ENCODE measurements around the gene LMOD3. TPM values are rescaled to one million over a fixed set of nuclear protein-coding genes. Genes with fewer than 3 reads are reported as not detected.

The LMOD3 gene
- total and polyA plus RNA-seq, 2 donors (not counting 1 experiment from before 2014, with no cell fraction given), result not detected

DNA sequence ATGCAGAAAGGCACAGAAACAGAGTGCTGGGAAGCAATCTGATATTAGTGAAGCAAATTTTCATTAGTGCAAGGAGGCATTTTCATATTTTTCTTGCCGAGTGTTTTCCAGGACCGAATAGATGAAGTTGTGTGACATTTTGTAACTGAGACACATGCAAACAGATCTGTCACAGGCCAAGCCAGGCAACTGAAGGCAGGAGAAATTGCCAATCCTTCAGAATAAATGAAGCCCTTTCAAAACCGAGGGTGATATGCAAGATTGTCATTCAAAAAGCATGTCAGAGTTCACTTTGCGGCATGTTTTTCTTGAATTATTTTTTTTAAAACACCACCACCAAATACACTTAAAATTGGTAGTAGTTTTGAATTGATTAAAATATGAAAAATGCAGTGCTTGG lies 6.2 kb downstream of the LMOD3 start:
- intact Hi-C loops (cut with micrococcal nuclease), result no loop called here
- WGBS (ENCODE audit: insufficient coverage), result 94% methylated on average over 2 of the region's 4 CpGs
- Histone ChIP-seq H4K20me1 (ENCODE audit: control insufficient read depth, insufficient read depth, low read length, poor library complexity, severe bottlenecking) (no peaks in the 10 kb centered on the region), H3K4me3 (ENCODE audit: control extremely low read depth in 1 of 5, extremely low read depth in 1 of 5, insufficient read depth in 1 of 5, low read depth in 2 of 5, low read length in 4 of 5) (no peak overlapping the region), H3K4me1 (ENCODE audit: control insufficient read depth in 2 of 2, insufficient read depth in 2 of 2, low read length in 2 of 2) (no peaks in the 10 kb centered on the region), H3K36me3 (replicated peaks in 1 of 2; ENCODE audit: control extremely low read depth in 1 of 2, control insufficient read depth in 1 of 2, extremely low read depth in 1 of 2, insufficient read depth in 2 of 2, low read length in 1 of 2) (no peaks in the 10 kb centered on the region), H3K27me3 (replicated peaks in 1 of 4; ENCODE audit: control extremely low read depth in 1 of 4, control insufficient read depth in 3 of 4, insufficient read depth in 4 of 4, low read length in 3 of 4) (no peaks in the 10 kb centered on the region), H3K4me2 (replicated peaks; ENCODE audit: low read depth, low read length, poor library complexity, severe bottlenecking) (no peak overlapping the region), H3K79me2 (ENCODE audit: control insufficient read depth, insufficient read depth, low read length) (no peaks in the 10 kb centered on the region), H2AFZ (ENCODE audit: insufficient read depth, low read depth, low read length, poor library complexity, severe bottlenecking) (no peak overlapping the region), H3K9me3 (ENCODE audit: control extremely low read depth in 1 of 3, control insufficient read depth in 2 of 3, insufficient read depth in 1 of 3, low read length in 2 of 3) (no peaks in the 10 kb centered on the region), H3K9ac (ENCODE audit: low read length) (no peak overlapping the region), H3K27ac (ENCODE audit: low read length in 2 of 2) (no peak overlapping the region)
- no peak overlapping the region for H3K27ac Mint-ChIP-seq
- DNase-seq, result no peak
- H3K4me3 Mint-ChIP-seq, result no peak overlapping the region
- POLR2A ChIA-PET, result interaction anchor here (1.1 kb wide), 1 partner anchor 24 kb away, joined by 3 read pairs; no protein-coding TSS in a partner anchor
- peaks cover 5% of the 10 kb centered on the region for H3K4me1 Mint-ChIP-seq
- TF ChIP-seq EZH2 (IDR thresholded peaks at IDR 0.05; ENCODE audit: borderline replicate concordance, insufficient read depth, low read depth, low read length, poor library complexity, severe bottlenecking), result no peak
- TF ChIP-seq CTCF (IDR thresholded peaks at IDR 0.05), result no peak
- no peak for ATAC-seq (ENCODE audit: low read depth)
- CTCF ChIA-PET, result interaction anchor here (1.0 kb wide), 1 partner anchor 103 kb away, joined by 3 read pairs; the partner anchor contains the start of gene EOGT
- H3K9me3 Mint-ChIP-seq (ENCODE audit: insufficient read depth), result no peaks in the 10 kb centered on the region
- no peaks in the 10 kb centered on the region for H3K27me3 Mint-ChIP-seq

DNA sequence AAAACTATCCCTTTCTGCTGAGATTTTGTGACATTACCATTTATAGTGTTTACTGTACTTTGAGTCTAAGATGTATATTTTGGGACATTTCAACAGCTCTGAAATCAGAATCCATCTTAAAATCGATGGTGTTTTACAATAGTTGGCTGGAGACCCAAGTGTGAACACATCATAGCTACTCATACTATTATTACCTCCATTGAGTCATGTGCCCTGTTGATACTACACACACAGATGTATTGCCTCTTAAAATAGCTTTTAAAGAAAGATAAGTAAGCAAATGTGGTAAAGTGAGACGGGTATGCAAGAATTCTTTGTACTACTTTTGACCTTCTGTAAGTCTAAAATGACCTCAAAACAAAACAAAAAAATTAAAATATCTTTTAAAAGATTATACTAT lies 6.7 kb downstream of the LMOD3 start:
- intact Hi-C loops (cut with micrococcal nuclease), result no loop called here
- Histone ChIP-seq H3K4me3 (ENCODE audit: control extremely low read depth in 1 of 5, extremely low read depth in 1 of 5, insufficient read depth in 1 of 5, low read depth in 2 of 5, low read length in 4 of 5) (no peak overlapping the region), H3K9ac (ENCODE audit: low read length) (no peak overlapping the region), H3K27ac (ENCODE audit: low read length in 2 of 2) (no peak overlapping the region), H3K36me3 (replicated peaks in 1 of 2; ENCODE audit: control extremely low read depth in 1 of 2, control insufficient read depth in 1 of 2, extremely low read depth in 1 of 2, insufficient read depth in 2 of 2, low read length in 1 of 2) (no peaks in the 10 kb centered on the region), H3K27me3 (replicated peaks in 1 of 4; ENCODE audit: control extremely low read depth in 1 of 4, control insufficient read depth in 3 of 4, insufficient read depth in 4 of 4, low read length in 3 of 4) (no peaks in the 10 kb centered on the region), H4K20me1 (ENCODE audit: control insufficient read depth, insufficient read depth, low read length, poor library complexity, severe bottlenecking) (no peaks in the 10 kb centered on the region), H3K9me3 (ENCODE audit: control extremely low read depth in 1 of 3, control insufficient read depth in 2 of 3, insufficient read depth in 1 of 3, low read length in 2 of 3) (no peaks in the 10 kb centered on the region), H3K4me1 (ENCODE audit: control insufficient read depth in 2 of 2, insufficient read depth in 2 of 2, low read length in 2 of 2) (no peaks in the 10 kb centered on the region), H3K79me2 (ENCODE audit: control insufficient read depth, insufficient read depth, low read length) (no peaks in the 10 kb centered on the region), H2AFZ (ENCODE audit: insufficient read depth, low read depth, low read length, poor library complexity, severe bottlenecking) (no peak overlapping the region), H3K4me2 (replicated peaks; ENCODE audit: low read depth, low read length, poor library complexity, severe bottlenecking) (no peak overlapping the region)
- no peaks in the 10 kb centered on the region for H3K9me3 Mint-ChIP-seq (ENCODE audit: insufficient read depth)
- no peak for DNase-seq
- no peak overlapping the region for H3K4me3 Mint-ChIP-seq
- ChIA-PET POLR2A (interaction anchor here (1.1 kb wide), 1 partner anchor 24 kb away, joined by 3 read pairs; no protein-coding TSS in a partner anchor), CTCF (interaction anchor here (1.0 kb wide), 1 partner anchor 102 kb away, joined by 3 read pairs; the partner anchor contains the start of gene EOGT)
- no peak for TF ChIP-seq CTCF (IDR thresholded peaks at IDR 0.05)
- no peak for TF ChIP-seq EZH2 (IDR thresholded peaks at IDR 0.05; ENCODE audit: borderline replicate concordance, insufficient read depth, low read depth, low read length, poor library complexity, severe bottlenecking)
- WGBS (ENCODE audit: insufficient coverage), result no CpG with 5 or more reads among the region's 2 CpGs
- no peaks in the 10 kb centered on the region for H3K27me3 Mint-ChIP-seq
- no peak for ATAC-seq (ENCODE audit: low read depth)
- peaks cover 2% of the 10 kb centered on the region for H3K4me1 Mint-ChIP-seq
- no peak overlapping the region for H3K27ac Mint-ChIP-seq

Measured in B cell (primary cell).